NCI-H2107 (cell line): ENCODE measurements around the gene LAS1L.
"Not testable (repeated sequence)": the region's sequence is repeated elsewhere in the genome, so short reads cannot be mapped to it uniquely, and the experiment has no call there.

Experiments
- DNase-seq: peaks from one replicate; lab custom pipeline; 2025; lab: John Stamatoyannopoulos, UW

Gene LAS1L

DNA sequence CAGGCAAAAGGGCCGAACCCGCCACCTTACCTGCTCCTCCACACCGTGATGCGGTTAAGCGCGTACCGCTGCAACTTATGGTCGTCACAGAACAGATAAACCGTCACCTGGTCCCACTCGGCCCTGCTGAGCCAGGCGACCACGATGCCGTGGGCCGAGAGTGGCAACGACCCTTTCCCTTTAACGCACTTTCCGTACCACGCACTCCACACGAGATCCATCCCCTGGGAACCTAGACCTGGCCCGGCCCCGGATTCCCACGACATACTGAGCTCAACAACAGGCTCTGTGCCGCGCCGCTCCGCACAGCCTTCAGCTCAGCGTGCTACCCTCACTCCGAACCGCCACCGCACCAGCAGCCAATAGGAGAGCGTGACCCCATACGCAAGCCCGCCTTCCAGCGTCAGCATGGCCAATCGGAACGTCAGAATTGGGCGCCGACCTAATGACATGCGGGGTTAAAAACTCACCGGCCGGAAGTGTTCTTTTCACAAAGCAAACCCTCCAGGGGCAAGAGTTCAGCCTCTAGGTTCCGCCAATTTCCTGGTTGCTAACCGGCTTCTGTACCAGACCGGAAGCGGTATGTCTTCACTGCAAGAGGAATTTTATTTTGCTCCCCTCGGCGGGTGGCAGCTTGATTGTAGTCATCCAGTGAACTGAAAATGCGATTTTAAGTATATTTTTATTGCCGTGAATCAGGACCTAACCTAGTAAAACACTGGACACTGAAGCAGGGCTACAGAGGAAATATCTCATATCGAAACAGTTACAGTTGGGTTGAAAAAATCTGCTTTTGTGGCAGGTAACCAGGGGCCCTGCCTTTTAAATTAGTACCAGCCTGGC, at the start of gene LAS1L:
TSS of gene LAS1L (minus strand) at position 338 of the 843 bp plus-strand sequence. CDS start at position 266, 72 bp downstream.
- DNase-seq, result peak; percentile 96

DNA sequence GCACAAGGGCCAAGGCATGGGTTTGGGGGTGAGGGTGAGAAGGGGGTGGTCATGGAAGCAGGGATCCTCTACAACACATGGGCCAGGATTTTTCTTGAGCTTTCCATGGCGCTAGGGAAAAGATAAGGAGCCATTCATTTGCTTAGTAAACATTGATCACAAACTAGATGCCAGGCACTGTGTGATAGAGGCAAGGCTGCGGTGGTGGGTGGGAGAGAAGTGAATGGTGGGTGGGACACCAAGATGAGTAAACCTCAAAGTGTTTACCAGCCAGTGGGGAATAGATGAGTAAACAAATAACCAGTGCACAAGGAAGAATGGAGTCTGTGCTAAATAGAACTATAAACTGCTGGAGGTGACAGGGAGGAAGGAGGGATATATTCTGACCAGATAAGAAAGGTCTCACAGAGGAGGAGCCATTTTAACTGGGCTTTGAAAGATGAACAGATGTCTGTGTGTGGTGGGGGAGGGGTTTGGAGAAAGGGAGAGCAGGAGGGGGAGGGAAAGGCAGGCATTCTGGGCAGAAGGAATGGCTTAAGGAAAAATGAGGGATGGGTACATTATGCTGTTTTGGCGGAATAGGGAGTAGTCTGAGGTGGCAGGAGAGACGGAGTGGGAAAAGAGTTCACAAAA, 48.0 kb upstream of the LAS1L start:
- no peak for DNase-seq

DNA sequence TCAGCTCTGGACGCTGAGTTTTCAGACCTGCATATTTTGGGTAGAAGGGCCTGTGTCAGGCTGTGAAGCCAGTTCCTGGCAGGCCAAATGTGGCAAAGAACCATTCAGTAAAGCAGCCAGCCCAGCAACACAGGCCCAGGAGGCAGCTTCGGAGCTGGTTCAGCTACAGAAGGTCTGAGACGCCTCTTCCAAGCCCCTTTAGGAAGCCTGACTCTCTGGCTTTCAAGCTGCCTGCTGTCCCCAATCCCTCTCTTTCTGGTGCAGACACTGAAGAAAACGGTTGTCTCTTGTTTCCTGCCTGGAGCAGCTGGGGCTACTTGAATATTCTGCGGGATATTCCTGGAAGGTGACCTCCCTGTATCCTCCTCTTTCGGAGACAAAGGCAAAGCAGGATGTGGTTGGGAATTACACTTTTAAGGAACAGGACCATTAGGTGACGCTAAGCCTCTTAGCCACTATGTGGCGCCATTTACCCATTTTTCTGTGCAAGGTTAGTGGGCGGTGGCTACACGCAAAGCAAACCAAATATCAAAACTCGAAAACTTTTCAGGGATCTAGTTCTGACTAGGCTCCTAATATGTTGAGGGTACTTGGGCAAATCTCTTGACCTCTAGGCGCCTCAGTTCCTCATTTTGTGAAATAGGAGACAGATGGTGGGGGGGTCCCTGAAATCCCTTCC, 47.2 kb upstream of the LAS1L start:
- DNase-seq, result peak; percentile 11

DNA sequence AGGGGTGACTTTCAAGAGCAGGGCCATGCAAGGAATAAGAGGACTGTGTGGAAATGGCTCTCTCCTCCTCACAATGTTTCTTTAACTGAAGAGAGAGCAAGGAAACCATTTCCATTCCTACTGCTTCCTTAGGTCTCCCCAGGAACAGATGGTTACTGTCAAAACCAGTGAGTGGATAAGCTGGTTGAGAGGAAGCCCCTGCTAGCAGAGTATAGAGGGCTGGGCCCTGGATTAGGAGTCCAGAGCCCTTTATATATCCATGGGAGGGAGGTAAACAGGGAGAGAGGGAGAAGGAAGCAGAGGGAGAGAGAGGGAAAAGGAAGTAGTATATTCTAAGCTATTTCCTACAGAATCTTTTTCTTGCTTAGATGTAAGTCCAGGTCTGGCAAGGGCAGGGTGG, 43.8 kb upstream of the LAS1L start:
- no peak for DNase-seq

DNA sequence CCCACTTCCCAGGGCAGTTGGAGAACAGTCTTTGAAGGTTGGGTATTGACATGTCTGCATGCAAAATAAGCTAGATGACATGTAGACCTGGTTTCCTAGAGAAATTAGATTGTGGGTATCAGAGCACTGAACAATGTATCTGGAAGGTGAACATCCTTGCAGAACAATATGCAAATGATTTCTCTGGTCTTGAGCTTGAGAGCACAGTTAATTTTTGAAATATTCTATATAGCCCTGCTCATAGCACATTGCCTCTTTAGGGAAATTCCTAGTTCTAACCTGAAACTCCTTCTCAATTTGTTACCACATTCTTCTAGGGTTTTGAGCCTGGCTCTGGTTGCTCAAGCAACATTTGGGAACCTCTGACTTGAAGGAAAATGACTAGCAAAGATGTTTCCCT, 41.6 kb upstream of the LAS1L start:
- DNase-seq, result no peak

DNA sequence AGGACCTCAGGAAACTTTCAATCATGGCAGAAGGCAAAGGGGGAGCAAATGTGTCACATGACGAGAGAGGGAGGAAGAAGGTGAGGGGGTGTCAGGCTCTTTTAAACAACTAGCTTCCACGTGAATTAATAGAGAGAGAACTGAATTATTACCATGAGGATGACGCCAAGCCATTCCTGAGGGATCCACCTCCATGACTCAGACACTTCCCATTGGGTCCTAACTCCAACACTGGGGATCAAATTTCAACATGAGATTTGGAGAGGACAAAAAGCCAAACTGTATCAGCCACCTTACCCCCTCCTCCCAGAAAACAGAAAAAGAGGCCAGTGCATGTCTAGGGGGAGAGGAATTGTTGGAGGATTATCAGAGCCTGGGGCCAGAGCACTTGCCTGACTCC, 40.4 kb upstream of the LAS1L start:
- DNase-seq, result no peak

DNA sequence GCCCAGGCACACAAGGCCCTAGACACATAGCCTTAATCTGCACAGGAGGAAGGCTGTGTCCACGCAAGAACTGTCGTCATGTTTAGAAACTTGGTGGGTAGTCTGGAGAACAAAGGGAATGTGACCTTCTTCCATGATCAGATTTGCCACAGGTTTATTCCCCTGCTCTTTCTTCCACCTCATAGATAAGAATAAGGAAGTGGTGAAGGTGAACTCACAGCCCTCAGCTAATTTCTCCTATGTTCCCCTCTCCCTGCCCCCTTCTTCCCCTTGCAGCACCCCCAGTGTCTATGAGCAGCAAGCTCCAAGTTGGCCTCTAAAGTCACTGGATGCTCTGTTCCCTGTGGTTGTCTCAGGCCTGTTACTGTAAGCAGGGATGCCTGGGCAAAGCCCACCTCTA, 39.8 kb upstream of the LAS1L start:
- no peak for DNase-seq

GRCh38 chrX:65572971-65573370, 38.4 kb upstream of the LAS1L start:
- no peak for DNase-seq

DNA sequence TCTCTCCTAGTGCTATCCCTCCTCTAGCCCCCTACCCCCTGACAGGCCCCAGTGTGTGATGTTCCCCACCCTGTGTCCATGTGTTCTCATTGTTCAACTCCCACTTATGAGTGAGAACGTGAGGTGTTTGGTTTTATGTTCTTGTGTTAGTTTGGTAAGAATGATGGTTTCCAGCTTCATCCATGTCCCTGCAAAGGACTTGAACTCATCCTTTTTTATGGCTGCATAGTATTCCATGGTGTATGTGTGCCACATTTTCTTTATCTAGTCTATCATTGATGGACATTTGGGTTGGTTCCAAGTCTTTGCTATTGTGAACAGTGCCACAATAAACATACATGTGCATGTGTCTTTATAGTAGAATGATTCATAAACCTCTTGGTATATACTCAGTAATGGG, 28.3 kb upstream of the LAS1L start:
- DNase-seq, result not testable (repeated sequence)

- DNase-seq, result no peak
Measured at GRCh38 chrX:65551489-65552339, 17.1 kb upstream of the LAS1L start.

- no peak for DNase-seq
Measured at GRCh38 chrX:65551086-65551485, 16.5 kb upstream of the LAS1L start.

DNA sequence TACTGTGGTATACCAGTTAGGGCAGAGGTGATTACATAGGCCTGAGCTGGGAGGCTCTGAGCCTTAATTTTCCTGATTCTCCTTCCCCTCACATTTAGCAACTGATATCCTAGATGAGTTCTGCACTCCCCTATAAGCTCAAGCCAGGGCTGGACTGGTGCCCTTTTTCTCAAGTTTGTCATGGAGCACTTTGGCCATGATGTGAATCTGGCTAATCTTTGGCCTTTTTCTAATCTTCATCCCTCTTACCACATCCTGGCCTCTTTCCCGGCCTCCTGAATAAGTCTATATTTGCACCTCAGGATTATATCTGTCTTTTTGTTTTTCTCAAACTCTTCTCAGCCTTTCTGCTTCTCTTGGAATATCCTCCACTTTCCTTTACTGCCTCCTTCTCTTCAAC, 10.9 kb upstream of the LAS1L start:
- no peak for DNase-seq

DNA sequence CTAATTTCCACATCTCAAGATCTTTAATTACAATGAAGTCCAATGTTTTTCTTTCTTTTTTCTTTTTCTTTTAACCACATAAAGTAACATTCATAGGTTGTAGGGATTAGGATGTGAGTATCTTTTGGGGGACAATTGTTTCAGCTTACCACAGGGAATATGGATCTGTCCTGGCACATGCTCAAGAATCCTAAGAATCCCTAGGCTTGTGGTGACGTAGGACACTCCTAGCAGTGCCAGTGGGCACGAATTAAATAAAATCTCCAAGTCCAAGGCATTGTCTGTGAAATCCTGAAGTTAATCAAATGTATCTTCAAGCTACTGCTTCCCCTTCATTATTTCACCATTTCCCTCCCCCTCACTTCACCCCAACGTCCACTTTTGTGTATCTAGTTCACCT, 2.6 kb upstream of the LAS1L start:
- DNase-seq, result no peak

DNA sequence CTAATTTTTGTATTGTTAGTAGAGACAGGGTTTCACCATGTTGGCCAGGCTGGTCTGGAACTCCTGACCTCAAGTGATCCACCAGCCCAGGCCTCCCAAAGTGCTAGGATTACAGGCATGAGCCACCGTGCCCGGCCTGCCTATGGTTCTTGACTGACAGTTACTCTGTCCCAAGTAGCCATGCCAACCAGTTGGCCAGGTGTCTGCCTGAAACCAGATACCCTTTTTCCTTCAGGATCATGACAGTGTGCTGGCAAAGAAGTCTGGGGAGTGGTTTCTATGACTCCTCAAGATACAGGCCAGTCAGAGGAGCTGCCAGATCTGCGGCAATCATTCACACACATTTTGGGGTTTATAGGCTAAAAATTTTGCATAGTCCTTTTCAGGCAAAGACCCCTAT, 1.7 kb upstream of the LAS1L start:
- DNase-seq, result no peak

DNA sequence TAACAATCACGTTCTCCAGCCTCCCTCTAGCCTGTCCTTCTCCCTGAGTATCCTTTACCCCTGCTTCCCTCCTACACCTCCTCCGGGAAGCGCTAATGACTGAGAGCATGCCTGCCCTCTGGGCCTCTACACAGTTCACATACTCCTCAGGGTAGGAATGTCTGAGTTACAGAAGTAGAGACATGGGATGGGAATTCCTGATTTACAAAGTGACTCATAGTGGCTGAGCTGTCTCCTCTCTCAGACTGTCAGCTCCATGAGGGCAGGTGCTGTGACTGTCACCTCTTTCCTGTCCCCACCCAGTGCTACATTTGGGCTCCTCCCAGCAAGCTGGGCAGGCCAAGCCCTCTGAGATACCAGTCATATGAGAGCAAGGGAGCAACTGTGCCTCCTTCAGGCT, 2.6 kb downstream of the LAS1L start:
- no peak for DNase-seq

DNA sequence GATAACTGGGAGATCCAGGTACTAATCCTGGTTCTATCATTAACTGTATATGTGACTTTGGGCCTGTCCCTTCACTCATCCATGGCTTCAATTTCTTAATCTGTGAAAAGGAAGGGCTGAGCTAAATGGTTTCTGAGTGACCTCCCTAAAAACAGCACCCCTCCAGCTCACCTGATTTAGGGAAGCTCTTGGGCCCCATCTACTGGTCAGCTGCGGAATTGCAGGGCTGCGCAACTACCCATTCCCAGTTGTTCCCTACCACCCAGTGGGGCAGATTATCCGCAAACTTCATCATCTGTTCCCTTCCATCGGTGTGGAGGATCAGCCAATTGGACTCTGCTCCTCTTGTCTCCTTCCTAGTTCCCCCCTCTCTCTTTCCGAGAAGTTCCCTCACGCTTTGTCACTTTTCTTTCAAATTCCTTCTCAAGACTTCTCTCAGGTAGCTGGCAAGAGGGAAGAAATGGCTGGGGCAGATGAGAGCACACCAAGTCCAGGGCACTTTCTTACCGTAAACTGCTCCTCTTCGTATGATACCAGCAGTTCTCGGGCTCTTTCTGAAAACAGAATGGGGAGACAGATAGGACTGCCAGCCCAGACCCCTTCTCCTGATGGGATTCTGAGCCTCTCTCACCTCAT, 5.8 kb downstream of the LAS1L start:
- DNase-seq, result peak; percentile 2

DNA sequence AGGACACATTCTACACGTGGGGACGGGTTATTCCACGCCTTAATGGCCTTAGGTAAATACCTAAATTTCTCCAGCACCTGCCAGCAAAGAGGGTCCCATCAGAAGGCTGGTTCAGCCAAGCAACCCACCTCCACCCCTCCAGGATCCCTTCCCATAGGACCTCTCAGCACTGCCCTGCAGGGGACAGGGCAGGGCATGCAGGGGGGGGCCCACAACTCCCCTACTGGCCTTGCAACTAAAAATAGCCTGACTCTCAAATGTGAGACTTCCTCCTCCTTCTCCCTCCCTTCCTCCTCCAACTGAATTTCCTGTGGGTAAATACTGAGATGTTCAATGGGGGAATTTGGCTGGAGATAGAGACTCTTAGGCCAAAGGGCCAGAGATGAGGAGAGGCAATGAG, 6.3 kb downstream of the LAS1L start:
- no peak for DNase-seq

DNA sequence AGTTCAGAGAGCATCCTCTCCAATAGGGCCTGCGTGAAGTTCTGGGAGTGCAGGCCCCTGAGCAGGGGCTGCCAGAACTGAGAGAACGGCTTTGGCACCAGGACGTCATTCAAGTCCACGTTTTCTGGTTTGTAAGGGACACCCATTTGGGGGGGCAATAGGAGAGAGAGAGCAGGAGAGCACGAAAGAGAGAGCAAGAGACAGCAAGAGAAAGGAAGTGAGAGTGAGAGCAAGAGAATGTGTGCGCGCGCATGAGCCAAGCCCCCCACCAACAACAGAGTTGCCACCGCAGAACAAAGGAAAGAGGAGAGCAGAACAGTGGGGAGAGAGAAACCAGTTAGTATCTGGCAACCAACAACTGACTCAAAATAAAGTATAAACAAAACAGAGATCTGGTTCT, 10.4 kb downstream of the LAS1L start:
- DNase-seq, result no peak

DNA sequence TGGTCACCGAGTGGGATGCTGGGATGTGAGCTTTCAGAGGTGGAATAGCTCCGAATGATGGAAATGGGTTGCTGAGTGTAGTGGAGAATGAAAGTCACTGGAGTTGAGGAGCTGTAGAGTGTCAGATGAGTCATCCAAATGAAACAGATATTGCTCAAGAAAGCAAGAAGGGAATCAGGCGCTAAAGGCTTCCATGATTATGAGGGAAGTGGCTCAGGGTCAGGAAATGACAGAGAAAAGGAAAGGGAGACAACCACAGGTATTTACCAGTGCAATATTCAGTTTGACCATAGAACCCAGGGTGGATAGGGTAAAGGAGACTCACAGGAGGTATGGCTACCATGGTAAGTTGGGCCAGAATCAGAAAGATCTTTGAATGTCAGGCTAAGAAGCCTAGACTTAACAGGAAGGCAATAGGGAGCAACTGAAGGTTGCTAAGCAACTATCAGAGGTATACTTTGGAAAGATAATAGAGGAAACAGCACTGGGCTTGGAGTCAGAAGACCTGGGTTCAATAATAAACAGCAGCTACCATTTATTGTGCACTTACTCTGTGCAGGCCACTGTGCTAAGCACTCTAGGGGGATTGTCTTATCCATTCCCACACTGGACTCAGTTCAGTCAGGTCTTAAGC, 11.7 kb downstream of the LAS1L start:
- DNase-seq, result no peak

DNA sequence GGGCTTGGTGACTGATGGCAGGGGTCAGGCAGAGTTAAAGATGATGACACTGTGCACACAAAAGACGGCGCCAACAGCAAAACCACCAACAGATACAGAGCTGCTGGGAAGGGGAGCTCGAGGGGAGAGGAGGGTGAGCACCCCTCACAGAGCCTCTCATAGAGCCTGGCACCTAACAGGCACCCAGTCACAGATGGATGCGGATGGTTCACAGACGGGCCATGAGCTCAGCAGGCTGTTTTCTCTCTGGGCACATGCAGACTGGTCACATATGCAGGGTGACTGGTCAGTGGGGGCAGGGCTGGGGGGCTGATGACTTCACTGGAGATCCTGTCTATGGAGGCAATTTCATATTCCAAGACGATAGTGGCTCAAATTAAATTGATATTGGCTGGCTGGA, 15.1 kb downstream of the LAS1L start:
- not testable (repeated sequence) for DNase-seq

GRCh38 chrX:65518980-65519379, 15.6 kb downstream of the LAS1L start:
- DNase-seq, result not testable (repeated sequence)
